HCT116 (cell line): ENCODE measurements around the gene JCAD. TPM values are rescaled to one million over a fixed set of nuclear protein-coding genes. Genes with fewer than 3 reads are reported as not detected.
A peak's percentile ranks its signal among the peaks of the same experiment; 100 is the strongest.

Source experiments
- ATAC-seq: fragments of 200-7000 bp; cut with Tn5 transposase; 2 replicates; pipeline ENCODE4 v1.9.1; 2020; ENCODE audit warnings: mild to moderate bottlenecking, moderate library complexity
- BruUV-seq: library from RNA; stranded (reverse); fragments of 400-500 nt; replicated peaks from 2 replicates; lab custom pipeline; 2021; lab: Mats Ljungman, UMichigan
- CTCF ChIA-PET: fragments of 300-600 bp; sonication (Branson Sonifier 250); formaldehyde crosslinking; loops from one replicate; lab custom pipeline; 2021; ENCODE audit warnings: antibody characterized with exemption; lab: Charles Lee
- POLR2A ChIA-PET: fragments of 300-600, 350-600 bp; sonication (Branson Sonifier 250); formaldehyde crosslinking; loops from one replicate; lab custom pipeline; 2021; ENCODE audit warnings: antibody characterized with exemption; lab: Charles Lee
- RAD21 ChIA-PET, 2 experiments: fragments of 300-600 bp; sonication (Branson Sonifier 250); formaldehyde crosslinking; loops; one replicate each; lab custom pipeline; 2023; ENCODE audit warnings: low total read pairs in 2 of 2; ENCODE audit not compliant: uncharacterized antibody in 2 of 2, unreplicated experiment in 2 of 2, low non-redundant PET in 1 of 2; lab: Charles Lee
- DNase-seq: peaks from one replicate; pipeline ENCODE4 v3.0.0-alpha.2; 2010; ENCODE audit warnings: low read depth, low spot score
- H2AFZ ChIP-seq: fragments of 200-600 bp; shearing (Covaris generic), sonication (generic); 2 replicates; pipeline ENCODE4 v1.6.1; 2017; ENCODE audit warnings: low read depth, mixed run types, mixed read lengths, antibody characterized with exemption, low read length; ENCODE audit not compliant: poor library complexity, severe bottlenecking
- H3K27ac ChIP-seq: 2 replicates; pipeline ENCODE4 v1.5.1; 2012; ENCODE audit warnings: low read depth, low read length
- H3K27me3 ChIP-seq: fragments of 200-600 bp; sonication (generic); 2 replicates; pipeline ENCODE4 v1.6.1; 2016; ENCODE audit warnings: mixed run types, low read length, mixed read lengths; ENCODE audit not compliant: insufficient read depth
- H3K36me3 ChIP-seq, 2 experiments: fragments of 200-500 bp in 1 of 2; fragments of 200-600 bp in 1 of 2; sonication (Bioruptor generic) in 1 of 2; sonication (generic) in 1 of 2; 2 replicates each; pipeline versions ENCODE4 v1.5.1 to v1.6.1; 2014 to 2016; ENCODE audit warnings: low read length in 2 of 2, inconsistent platforms in 1 of 2, mixed read lengths in 1 of 2, mixed run types in 1 of 2; ENCODE audit not compliant: insufficient read depth in 2 of 2, control insufficient read depth in 1 of 2
- H3K4me1 ChIP-seq, 2 experiments: fragments of 200-600 bp in 1 of 2; sonication (generic) in 1 of 2; 2 replicates each; pipeline versions ENCODE4 v1.5.1 to v1.6.1; 2012 to 2017; ENCODE audit warnings: low read length in 2 of 2, inconsistent platforms in 1 of 2, mild to moderate bottlenecking in 1 of 2, mixed read lengths in 1 of 2, mixed run types in 1 of 2, moderate library complexity in 1 of 2; ENCODE audit not compliant: insufficient read depth in 2 of 2, control insufficient read depth in 1 of 2
- H3K4me2 ChIP-seq: fragments of 200-600 bp; sonication (generic); 2 replicates; pipeline ENCODE4 v1.6.1; 2017; ENCODE audit warnings: mixed run types, low read length, mixed read lengths
- H3K4me3 ChIP-seq, 2 experiments: fragments of 200-600 bp in 1 of 2; sonication (generic) in 1 of 2; replicated peaks in 1 of 2; 2 replicates each; pipeline ENCODE4 v1.5.1; 2011 to 2016; ENCODE audit warnings: low read length in 2 of 2, control low read depth in 1 of 2, low read depth in 1 of 2, mild to moderate bottlenecking in 1 of 2, mixed read lengths in 1 of 2, mixed run types in 1 of 2
- H3K79me2 ChIP-seq: fragments of 200-600 bp; sonication (generic); 2 replicates; pipeline ENCODE4 v1.6.1; 2017; ENCODE audit warnings: mild to moderate bottlenecking, mixed run types, low read length, moderate library complexity, mixed read lengths; ENCODE audit not compliant: insufficient read depth
- H3K9ac ChIP-seq: fragments of 200-600 bp; sonication (generic); 2 replicates; pipeline ENCODE4 v1.6.1; 2016; ENCODE audit warnings: low read length, mixed read lengths
- H3K9me2 ChIP-seq: fragments of 200-600 bp; sonication (generic), shearing (Covaris generic); 2 replicates; pipeline ENCODE4 v1.6.1; 2017; ENCODE audit warnings: mixed run types, mild to moderate bottlenecking, moderate library complexity; ENCODE audit not compliant: insufficient read depth
- H3K9me3 ChIP-seq, 2 experiments: fragments of 200-500 bp in 1 of 2; fragments of 200-600 bp in 1 of 2; sonication (Bioruptor generic) in 1 of 2; sonication (generic) in 1 of 2; 2 replicates each; pipeline ENCODE4 v1.6.1; 2014 to 2017; ENCODE audit warnings: low read length in 2 of 2, mixed read lengths in 2 of 2, inconsistent platforms in 1 of 2, low read depth in 1 of 2, mild to moderate bottlenecking in 1 of 2, mixed run types in 1 of 2, moderate library complexity in 1 of 2; ENCODE audit not compliant: control insufficient read depth in 1 of 2, insufficient read depth in 1 of 2
- H4K20me1 ChIP-seq: fragments of 200-600 bp; sonication (generic), shearing (Covaris generic); 2 replicates; pipeline ENCODE4 v1.6.1; 2017; ENCODE audit warnings: mixed run types, mild to moderate bottlenecking, moderate library complexity; ENCODE audit not compliant: insufficient read depth
- CBX3 ChIP-seq: IDR thresholded peaks from 2 replicates; pipeline ENCODE4 v1.6.1; 2012; ENCODE audit warnings: low read depth
- CEBPB ChIP-seq: IDR thresholded peaks from 2 replicates; pipeline ENCODE4 v1.6.1; 2012; ENCODE audit warnings: low read depth
- EGR1 ChIP-seq: IDR thresholded peaks from 2 replicates; pipeline ENCODE4 v1.6.1; 2012; ENCODE audit warnings: low read depth
- EZH2 ChIP-seq: fragments of 200-600 bp; sonication (generic); IDR thresholded peaks from 2 replicates; pipeline ENCODE4 v1.6.1; 2017; ENCODE audit warnings: antibody characterized with exemption, mixed run types
- EZH2phosphoT487 ChIP-seq: fragments of 200-600 bp; IDR thresholded peaks from 2 replicates; pipeline ENCODE4 v1.6.1; 2018; ENCODE audit warnings: antibody characterized with exemption, borderline replicate concordance
- FOSL1 ChIP-seq: IDR thresholded peaks from 2 replicates; pipeline ENCODE4 v1.6.1; 2012; ENCODE audit warnings: low read depth
- JUND ChIP-seq: IDR thresholded peaks from 2 replicates; pipeline ENCODE4 v1.6.1; 2012
- POLR2A ChIP-seq: IDR thresholded peaks from 2 replicates; pipeline ENCODE4 v1.7.0; 2011; ENCODE audit warnings: borderline replicate concordance; ENCODE audit not compliant: insufficient read depth, insufficient read length; ENCODE audit errors: extremely low read depth
- POLR2AphosphoS5 ChIP-seq: IDR thresholded peaks from 2 replicates; pipeline ENCODE4 v1.6.1; 2011; ENCODE audit warnings: mild to moderate bottlenecking, low read depth, low read length, moderate library complexity
- RAD21 ChIP-seq: IDR thresholded peaks from 2 replicates; pipeline ENCODE4 v1.6.1; 2012; ENCODE audit warnings: low read depth, mild to moderate bottlenecking
- SIN3A ChIP-seq: IDR thresholded peaks from 2 replicates; pipeline ENCODE4 v1.6.1; 2012; ENCODE audit warnings: low read depth
- SRF ChIP-seq: IDR thresholded peaks from 2 replicates; pipeline ENCODE4 v1.6.1; 2012; ENCODE audit warnings: low read depth
- TCF7L2 ChIP-seq: IDR thresholded peaks from 2 replicates; pipeline ENCODE4 v1.7.0; 2011; ENCODE audit warnings: borderline replicate concordance, inconsistent platforms; ENCODE audit not compliant: insufficient read depth, insufficient read length; ENCODE audit errors: extremely low read depth
- YY1 ChIP-seq: IDR thresholded peaks from 2 replicates; pipeline ENCODE4 v1.6.1; 2011; ENCODE audit warnings: low read length, low read depth, moderate library complexity, mild to moderate bottlenecking; ENCODE audit not compliant: insufficient replicate concordance; ENCODE audit errors: extremely low read depth
- ZFX ChIP-seq: fragments of 450-650 bp; IDR thresholded peaks from 2 replicates; pipeline ENCODE4 v1.6.1; 2017
- intact Hi-C: fragments of 100-400 bp; cut with micrococcal nuclease; formaldehyde crosslinking; loops from 2 replicates; pipeline ENCODE4 v1.10.0; 2022
- total RNA-seq: library from RNA; stranded (reverse); gene quantifications from one replicate; pipeline ENCODE4 v1.2.1, GENCODE V29; 2021; ENCODE audit not compliant: unreplicated experiment
- TF ChIP-seq, protein P1 (sequence below): IDR thresholded peaks from 2 replicates; pipeline ENCODE4 v1.6.1; 2012; ENCODE audit warnings: low read depth

Gene JCAD
- total RNA-seq, 1 experiment from 2014 or later = 17.5 TPM

DNA sequence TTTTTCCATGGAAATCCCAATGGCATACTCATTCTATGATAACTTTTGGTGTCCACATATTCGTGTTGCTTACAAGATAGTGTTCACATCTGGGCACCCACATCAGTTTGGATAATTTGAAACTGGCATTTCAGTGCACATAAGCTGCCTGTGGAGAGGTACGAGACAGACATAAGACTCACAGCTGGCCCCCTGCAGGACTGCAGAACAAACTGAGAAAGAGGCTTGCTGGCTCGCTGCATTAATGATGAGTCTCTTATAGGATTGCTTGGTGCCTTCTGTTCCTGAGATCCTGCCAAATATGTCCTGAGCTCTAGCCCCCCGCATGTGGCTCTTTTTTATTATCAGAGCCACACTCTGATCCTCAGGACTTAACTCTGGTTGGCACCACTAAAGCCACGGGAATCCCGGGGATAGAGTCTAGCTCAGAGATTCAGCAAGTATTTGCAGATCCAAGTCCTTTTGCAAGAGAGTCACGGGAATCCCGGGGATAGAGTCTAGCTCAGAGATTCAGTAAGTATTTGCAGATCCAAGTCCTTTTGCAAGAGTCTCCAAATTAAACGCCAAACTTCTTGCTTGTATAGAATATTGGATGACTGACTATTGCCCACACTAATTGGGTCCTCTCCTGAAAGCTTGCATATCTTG, 34.0 kb upstream of the JCAD start:
- Histone ChIP-seq H3K9me3 (no peaks in the 10 kb centered on the region), H2AFZ (peak overlapping the region; percentile 97), H3K27me3 (no peaks in the 10 kb centered on the region), H3K4me1 (peaks cover 3 to 21% of the 10 kb centered on the region in 2 experiments; a peak in 3 of 4 replicates), H3K9me2 (no peaks in the 10 kb centered on the region), H3K9ac (no peak overlapping the region), H3K36me3 (no peaks in the 10 kb centered on the region), H3K4me2 (no peak overlapping the region), H3K79me2 (no peaks in the 10 kb centered on the region), H4K20me1 (no peaks in the 10 kb centered on the region), H3K4me3 (no peak overlapping the region), H3K27ac (no peak overlapping the region)
- intact Hi-C loops = no loop called here
- ChIA-PET CTCF (interaction anchor here (1.9 kb wide), 2 partner anchors 15 to 43 kb away, joined by 4 read pairs; no protein-coding TSS in a partner anchor), POLR2A (interaction anchor here (0.5 to 1.1 kb wide), 2 partner anchors 34 to 36 kb away, joined by 3 read pairs; no protein-coding TSS in a partner anchor), RAD21 (interaction anchor here in 1 of 2 experiments (1.0 kb wide), 1 partner anchor 34 kb away, joined by 3 read pairs; the partner anchor contains the start of gene JCAD)
- no TSS peak for BruUV-seq
- no peak for TF ChIP-seq YY1
- TF ChIP-seq SIN3A = no peak
- TF ChIP-seq POLR2A = no peak
- TF ChIP-seq CBX3 = no peak
- TF ChIP-seq FOSL1 = no peak
- TF ChIP-seq ZFX = no peak
- no peak for TF ChIP-seq EGR1
- no peak for TF ChIP-seq SRF
- no peak for TF ChIP-seq TCF7L2
- TF ChIP-seq JUND = no peak
- TF ChIP-seq POLR2AphosphoS5 = no peak
- TF ChIP-seq, protein P1, sequence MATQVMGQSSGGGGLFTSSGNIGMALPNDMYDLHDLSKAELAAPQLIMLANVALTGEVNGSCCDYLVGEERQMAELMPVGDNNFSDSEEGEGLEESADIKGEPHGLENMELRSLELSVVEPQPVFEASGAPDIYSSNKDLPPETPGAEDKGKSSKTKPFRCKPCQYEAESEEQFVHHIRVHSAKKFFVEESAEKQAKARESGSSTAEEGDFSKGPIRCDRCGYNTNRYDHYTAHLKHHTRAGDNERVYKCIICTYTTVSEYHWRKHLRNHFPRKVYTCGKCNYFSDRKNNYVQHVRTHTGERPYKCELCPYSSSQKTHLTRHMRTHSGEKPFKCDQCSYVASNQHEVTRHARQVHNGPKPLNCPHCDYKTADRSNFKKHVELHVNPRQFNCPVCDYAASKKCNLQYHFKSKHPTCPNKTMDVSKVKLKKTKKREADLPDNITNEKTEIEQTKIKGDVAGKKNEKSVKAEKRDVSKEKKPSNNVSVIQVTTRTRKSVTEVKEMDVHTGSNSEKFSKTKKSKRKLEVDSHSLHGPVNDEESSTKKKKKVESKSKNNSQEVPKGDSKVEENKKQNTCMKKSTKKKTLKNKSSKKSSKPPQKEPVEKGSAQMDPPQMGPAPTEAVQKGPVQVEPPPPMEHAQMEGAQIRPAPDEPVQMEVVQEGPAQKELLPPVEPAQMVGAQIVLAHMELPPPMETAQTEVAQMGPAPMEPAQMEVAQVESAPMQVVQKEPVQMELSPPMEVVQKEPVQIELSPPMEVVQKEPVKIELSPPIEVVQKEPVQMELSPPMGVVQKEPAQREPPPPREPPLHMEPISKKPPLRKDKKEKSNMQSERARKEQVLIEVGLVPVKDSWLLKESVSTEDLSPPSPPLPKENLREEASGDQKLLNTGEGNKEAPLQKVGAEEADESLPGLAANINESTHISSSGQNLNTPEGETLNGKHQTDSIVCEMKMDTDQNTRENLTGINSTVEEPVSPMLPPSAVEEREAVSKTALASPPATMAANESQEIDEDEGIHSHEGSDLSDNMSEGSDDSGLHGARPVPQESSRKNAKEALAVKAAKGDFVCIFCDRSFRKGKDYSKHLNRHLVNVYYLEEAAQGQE = no peak
- no peak for TF ChIP-seq RAD21
- no peak for TF ChIP-seq CEBPB
- TF ChIP-seq EZH2 = no peak
- no peak for TF ChIP-seq EZH2phosphoT487
- no peak for ATAC-seq
- no peak for DNase-seq
